HL-60 (cell line): ENCODE results near the gene DGKI.

Experiments
- CTCF ChIP-seq: IDR thresholded peaks from one replicate; pipeline ENCODE4 v1.5.1; 2011; ENCODE audit warnings: low read length, control low read depth, inconsistent platforms; ENCODE audit not compliant: insufficient read depth
- POLR2AphosphoS5 ChIP-seq: IDR thresholded peaks from 2 replicates; pipeline ENCODE4 v1.6.1; 2012; ENCODE audit warnings: low read depth
- TF ChIP-seq, protein P1 (sequence below): IDR thresholded peaks from 2 replicates; pipeline ENCODE4 v1.6.1; 2012; ENCODE audit warnings: low read depth; ENCODE audit not compliant: insufficient replicate concordance

- TF ChIP-seq POLR2AphosphoS5 (no peak), CTCF (no peak)
- TF ChIP-seq, protein P1, sequence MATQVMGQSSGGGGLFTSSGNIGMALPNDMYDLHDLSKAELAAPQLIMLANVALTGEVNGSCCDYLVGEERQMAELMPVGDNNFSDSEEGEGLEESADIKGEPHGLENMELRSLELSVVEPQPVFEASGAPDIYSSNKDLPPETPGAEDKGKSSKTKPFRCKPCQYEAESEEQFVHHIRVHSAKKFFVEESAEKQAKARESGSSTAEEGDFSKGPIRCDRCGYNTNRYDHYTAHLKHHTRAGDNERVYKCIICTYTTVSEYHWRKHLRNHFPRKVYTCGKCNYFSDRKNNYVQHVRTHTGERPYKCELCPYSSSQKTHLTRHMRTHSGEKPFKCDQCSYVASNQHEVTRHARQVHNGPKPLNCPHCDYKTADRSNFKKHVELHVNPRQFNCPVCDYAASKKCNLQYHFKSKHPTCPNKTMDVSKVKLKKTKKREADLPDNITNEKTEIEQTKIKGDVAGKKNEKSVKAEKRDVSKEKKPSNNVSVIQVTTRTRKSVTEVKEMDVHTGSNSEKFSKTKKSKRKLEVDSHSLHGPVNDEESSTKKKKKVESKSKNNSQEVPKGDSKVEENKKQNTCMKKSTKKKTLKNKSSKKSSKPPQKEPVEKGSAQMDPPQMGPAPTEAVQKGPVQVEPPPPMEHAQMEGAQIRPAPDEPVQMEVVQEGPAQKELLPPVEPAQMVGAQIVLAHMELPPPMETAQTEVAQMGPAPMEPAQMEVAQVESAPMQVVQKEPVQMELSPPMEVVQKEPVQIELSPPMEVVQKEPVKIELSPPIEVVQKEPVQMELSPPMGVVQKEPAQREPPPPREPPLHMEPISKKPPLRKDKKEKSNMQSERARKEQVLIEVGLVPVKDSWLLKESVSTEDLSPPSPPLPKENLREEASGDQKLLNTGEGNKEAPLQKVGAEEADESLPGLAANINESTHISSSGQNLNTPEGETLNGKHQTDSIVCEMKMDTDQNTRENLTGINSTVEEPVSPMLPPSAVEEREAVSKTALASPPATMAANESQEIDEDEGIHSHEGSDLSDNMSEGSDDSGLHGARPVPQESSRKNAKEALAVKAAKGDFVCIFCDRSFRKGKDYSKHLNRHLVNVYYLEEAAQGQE: no peak
These were observed 12.2 kb downstream of the DGKI start for GRCh38 chr7:137834552-137834951.
